Breast epithelium (tissue), 3 donors: ENCODE data around the gene NBDY.

Source experiments
- POLR2A ChIP-seq: fragments of 450-650 bp; IDR thresholded peaks from one replicate; pipeline ENCODE4 v1.6.1; 2016; ENCODE audit warnings: antibody characterized with exemption, mild to moderate bottlenecking, moderate library complexity
- POLR2AphosphoS5 ChIP-seq, 3 donors: sonication (generic); formaldehyde crosslinking; IDR thresholded peaks; one replicate each; pipeline ENCODE4 v1.6.1; 2017; ENCODE audit warnings: antibody characterized with exemption in 3 of 3
- TF ChIP-seq, protein P1 (sequence below), 3 donors: fragments of 450-650 bp; IDR thresholded peaks; one replicate each; pipeline ENCODE4 v1.5.1; 2016 to 2017; ENCODE audit warnings: antibody characterized with exemption in 3 of 3, mild to moderate bottlenecking in 3 of 3, moderate library complexity in 3 of 3

DNA sequence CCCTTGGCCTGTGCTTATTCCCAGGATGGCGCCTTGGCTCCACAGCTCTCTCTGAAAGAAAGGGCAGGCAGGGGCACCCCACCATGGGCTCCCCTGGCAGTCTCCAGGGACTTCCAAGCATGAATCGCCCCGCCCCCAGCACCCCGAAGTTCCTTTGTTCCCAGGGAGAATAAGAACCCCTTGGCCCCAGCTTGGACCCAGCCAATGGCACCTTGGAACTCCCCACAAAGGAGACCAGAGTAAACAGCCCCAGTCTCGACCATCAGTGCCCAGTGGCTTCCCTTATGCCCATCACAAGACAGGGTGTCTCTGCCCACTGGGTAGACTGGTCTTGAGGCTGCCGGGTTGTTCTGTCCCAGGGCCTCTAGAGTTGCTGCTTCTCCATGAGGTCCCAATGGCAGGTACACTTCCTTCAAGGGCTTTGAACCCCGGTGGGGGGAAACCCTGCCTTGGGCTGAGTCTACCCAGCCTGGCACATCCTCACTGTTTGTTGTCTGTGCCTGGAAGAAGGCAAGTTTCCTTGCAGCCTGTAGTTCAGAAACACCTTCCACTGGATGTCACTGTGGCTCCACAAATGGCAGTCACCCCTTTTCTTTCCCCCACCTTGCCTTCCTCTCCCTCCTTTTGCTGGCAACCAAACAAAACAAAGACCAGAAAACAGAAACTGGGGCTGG lies 30.8 kb downstream of the NBDY start:
- TF ChIP-seq, protein P1, sequence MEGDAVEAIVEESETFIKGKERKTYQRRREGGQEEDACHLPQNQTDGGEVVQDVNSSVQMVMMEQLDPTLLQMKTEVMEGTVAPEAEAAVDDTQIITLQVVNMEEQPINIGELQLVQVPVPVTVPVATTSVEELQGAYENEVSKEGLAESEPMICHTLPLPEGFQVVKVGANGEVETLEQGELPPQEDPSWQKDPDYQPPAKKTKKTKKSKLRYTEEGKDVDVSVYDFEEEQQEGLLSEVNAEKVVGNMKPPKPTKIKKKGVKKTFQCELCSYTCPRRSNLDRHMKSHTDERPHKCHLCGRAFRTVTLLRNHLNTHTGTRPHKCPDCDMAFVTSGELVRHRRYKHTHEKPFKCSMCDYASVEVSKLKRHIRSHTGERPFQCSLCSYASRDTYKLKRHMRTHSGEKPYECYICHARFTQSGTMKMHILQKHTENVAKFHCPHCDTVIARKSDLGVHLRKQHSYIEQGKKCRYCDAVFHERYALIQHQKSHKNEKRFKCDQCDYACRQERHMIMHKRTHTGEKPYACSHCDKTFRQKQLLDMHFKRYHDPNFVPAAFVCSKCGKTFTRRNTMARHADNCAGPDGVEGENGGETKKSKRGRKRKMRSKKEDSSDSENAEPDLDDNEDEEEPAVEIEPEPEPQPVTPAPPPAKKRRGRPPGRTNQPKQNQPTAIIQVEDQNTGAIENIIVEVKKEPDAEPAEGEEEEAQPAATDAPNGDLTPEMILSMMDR (IDR thresholded peaks at IDR 0.05) = no peak
- TF ChIP-seq POLR2A (no peak), POLR2AphosphoS5 (IDR thresholded peaks at IDR 0.05) (no peak)
